Hepatocyte (in vitro differentiated cells): Measurements from ENCODE around the gene ZNF595. TPM values are rescaled to one million over a fixed set of nuclear protein-coding genes. Genes with fewer than 3 reads are reported as not detected.

Experiments used
- DNase-seq: peaks from one replicate; pipeline ENCODE4 v3.0.0-alpha.2; 2016; ENCODE audit warnings: low spot score
- H2AFZ ChIP-seq: fragments of 200-600 bp; sonication (generic); 2 replicates; pipeline ENCODE4 v1.6.0; 2016; ENCODE audit warnings: antibody characterized with exemption, mild to moderate bottlenecking
- H3K27ac ChIP-seq: fragments of 200-600 bp; sonication (generic); 2 replicates; pipeline ENCODE4 v1.5.1; 2016; ENCODE audit warnings: mild to moderate bottlenecking
- H3K27me3 ChIP-seq: fragments of 200-600 bp; sonication (generic); 2 replicates; pipeline ENCODE4 v1.6.1; 2016
- H3K36me3 ChIP-seq: fragments of 200-600 bp; sonication (generic); replicated peaks from 2 replicates; pipeline ENCODE4 v1.5.1; 2016; ENCODE audit warnings: low read depth; ENCODE audit not compliant: insufficient read depth
- H3K4me1 ChIP-seq: fragments of 200-600 bp; sonication (generic); 2 replicates; pipeline ENCODE4 v1.5.1; 2016; ENCODE audit warnings: mild to moderate bottlenecking, moderate library complexity; ENCODE audit not compliant: insufficient read depth
- H3K4me2 ChIP-seq: fragments of 200-600 bp; sonication (generic); 2 replicates; pipeline ENCODE4 v1.6.0; 2016
- H3K4me3 ChIP-seq: fragments of 200-600 bp; sonication (generic); 2 replicates; pipeline ENCODE4 v1.5.1; 2016; ENCODE audit warnings: mild to moderate bottlenecking
- H3K79me2 ChIP-seq: fragments of 200-600 bp; sonication (generic); 2 replicates; pipeline ENCODE4 v1.6.0; 2017; ENCODE audit warnings: mild to moderate bottlenecking
- H3K9me2 ChIP-seq: fragments of 200-600 bp; sonication (generic); replicated peaks from 2 replicates; pipeline ENCODE4 v1.6.0; 2017; ENCODE audit warnings: mild to moderate bottlenecking; ENCODE audit not compliant: insufficient read depth
- H3K9me3 ChIP-seq: fragments of 200-600 bp; sonication (generic); 2 replicates; pipeline ENCODE4 v1.5.1; 2016; ENCODE audit warnings: low read depth, mild to moderate bottlenecking
- H4K20me1 ChIP-seq: fragments of 200-600 bp; sonication (generic); 2 replicates; pipeline ENCODE4 v1.6.0; 2016; ENCODE audit warnings: mild to moderate bottlenecking; ENCODE audit not compliant: insufficient read depth, poor library complexity, severe bottlenecking
- CTCF ChIP-seq: fragments of 200-600 bp; sonication (generic); IDR thresholded peaks from 2 replicates; pipeline ENCODE4 v1.5.1; 2016; ENCODE audit warnings: antibody characterized with exemption, mild to moderate bottlenecking; ENCODE audit not compliant: poor library complexity
- EZH2 ChIP-seq: fragments of 200-600 bp; sonication (generic); IDR thresholded peaks from 2 replicates; pipeline ENCODE4 v1.6.1; 2016; ENCODE audit warnings: antibody characterized with exemption, mild to moderate bottlenecking, borderline replicate concordance
- EZH2phosphoT487 ChIP-seq: fragments of 200-600 bp; sonication (generic); IDR thresholded peaks from one replicate; pipeline ENCODE4 v1.6.1; 2018; ENCODE audit warnings: antibody characterized with exemption, mild to moderate bottlenecking, low read depth, moderate library complexity; ENCODE audit not compliant: unreplicated experiment, severe bottlenecking
- WGBS: methylation state at CpG from one replicate; pipeline ENCODE4 v1.1.6; 2016; ENCODE audit warnings: low lambda C conversion rate; ENCODE audit errors: missing lambda C conversion rate; 5-methylcytosine and 5-hydroxymethylcytosine counted together
- polyA plus RNA-seq: library from polyadenylated mRNA; unstranded; fragments of >200 nt; fragmentation: Nextera tagmentation; extraction: Ambion mirVana; gene quantifications from 2 replicates; pipeline ENCODE4 v1.2.1, GENCODE V29; 2016
- total RNA-seq: library from RNA; depleted of rRNA; stranded (reverse); fragments of >200 nt; gene quantifications from 2 replicates; pipeline ENCODE4 v1.2.3, GENCODE V29; 2014

Gene ZNF595
- total and polyA plus RNA-seq, 2 experiments from 2014 or later: 4.2 to 11.3 TPM

GRCh38 chr4:124275-125081, 71.4 kb downstream of the ZNF595 start, which contains the start of gene ZNF718:
Gene ZNF718, plus strand, starts transcription at chr4:124501. Its CDS starts 170 bp downstream, at chr4:124671.
- no peaks in the 10 kb centered on the region for H3K9me3 ChIP-seq
- H3K4me2 ChIP-seq: peak within 1 kb of the TSS; percentile 90
- H3K79me2 ChIP-seq: peaks cover 19% of the 10 kb centered on the region
- H3K4me3 ChIP-seq: peak within 1 kb of the TSS; percentile 95
- peaks cover 5% of the 10 kb centered on the region for H3K4me1 ChIP-seq
- WGBS: 1% methylated on average over 41 of the region's 44 CpGs
- H3K27ac ChIP-seq: peak within 1 kb of the TSS; percentile 98
- H2AFZ ChIP-seq: peak within 1 kb of the TSS; percentile 99
- H3K9me2 ChIP-seq: no peaks in the 10 kb centered on the region
- peak; percentile 97 for DNase-seq
- no peaks in the 10 kb centered on the region for H4K20me1 ChIP-seq
- TF ChIP-seq CTCF: no peak
- TF ChIP-seq EZH2: no peak
- no peak for TF ChIP-seq EZH2phosphoT487
- H3K27me3 ChIP-seq: no peaks in the 10 kb centered on the region
- no peaks in the 10 kb centered on the region for H3K36me3 ChIP-seq

- WGBS: under 1% methylated on average over 30 of the region's 30 CpGs
- H2AFZ ChIP-seq: peak overlapping the region; percentile 99
- H3K4me1 ChIP-seq: peaks cover 5% of the 10 kb centered on the region
- H3K27me3 ChIP-seq: no peaks in the 10 kb centered on the region
- peaks cover 19% of the 10 kb centered on the region for H3K79me2 ChIP-seq
- no peaks in the 10 kb centered on the region for H3K9me2 ChIP-seq
- no peaks in the 10 kb centered on the region for H4K20me1 ChIP-seq
- peak; percentile 79 for DNase-seq
- TF ChIP-seq EZH2 (no peak), EZH2phosphoT487 (no peak), CTCF (no peak)
- peak overlapping the region; percentile 90 for H3K4me2 ChIP-seq
- H3K9me3 ChIP-seq: no peaks in the 10 kb centered on the region
- H3K4me3 ChIP-seq: peak overlapping the region; percentile 95
- peak overlapping the region; percentile 98 for H3K27ac ChIP-seq
- H3K36me3 ChIP-seq: no peaks in the 10 kb centered on the region
These were observed 72.1 kb downstream of the ZNF595 start for GRCh38 chr4:125091-125771.

GRCh38 chr4:125833-126232, 72.7 kb downstream of the ZNF595 start:
- WGBS: 63% methylated on average over 5 of the region's 5 CpGs
- peak overlapping the region; percentile 99 for H2AFZ ChIP-seq
- TF ChIP-seq CTCF (no peak), EZH2 (no peak), EZH2phosphoT487 (no peak)

More at GRCh38 chr4:125833-126232, 72.7 kb downstream of the ZNF595 start:
- H3K9me3 ChIP-seq: no peaks in the 10 kb centered on the region
- H3K36me3 ChIP-seq: no peaks in the 10 kb centered on the region
- H3K4me1 ChIP-seq: peaks cover 5% of the 10 kb centered on the region
- H3K79me2 ChIP-seq: peaks cover 19% of the 10 kb centered on the region
- peak overlapping the region; percentile 98 for H3K27ac ChIP-seq
- H3K27me3 ChIP-seq: no peaks in the 10 kb centered on the region
- H3K4me2 ChIP-seq: peak overlapping the region; percentile 90
- no peaks in the 10 kb centered on the region for H4K20me1 ChIP-seq
- no peak for DNase-seq
- peak overlapping the region; percentile 95 for H3K4me3 ChIP-seq
- H3K9me2 ChIP-seq: no peaks in the 10 kb centered on the region
